GM12865 (cell line): ENCODE results near the gene PIP5K1C.

ENCODE experiments used
- DNase-seq: peaks from one replicate; pipeline ENCODE4 v3.0.0; 2010; ENCODE audit warnings: low read depth
- H3K4me3 ChIP-seq: 2 replicates; pipeline ENCODE4 v1.5.1; 2011; ENCODE audit warnings: mild to moderate bottlenecking, low read depth, low read length, control low read depth
- CTCF ChIP-seq: IDR thresholded peaks from 2 replicates; pipeline ENCODE4 v1.5.1; 2011; ENCODE audit warnings: low read length, control low read depth, low read depth, inconsistent platforms; ENCODE audit not compliant: insufficient read depth; ENCODE audit errors: missing control alignments

Gene PIP5K1C

GRCh38 chr19:3614858-3615505 lies 85.3 kb downstream of the PIP5K1C start:
- no peak for TF ChIP-seq CTCF
- no peak for DNase-seq
- H3K4me3 ChIP-seq, result no peak overlapping the region

- DNase-seq, result no peak
- TF ChIP-seq CTCF, result no peak
- H3K4me3 ChIP-seq, result no peak overlapping the region
These were observed 86.2 kb downstream of the PIP5K1C start for GRCh38 chr19:3613818-3614661.

GRCh38 chr19:3612901-3613741 lies 87.1 kb downstream of the PIP5K1C start:
- H3K4me3 ChIP-seq, result no peak overlapping the region
- no peak for TF ChIP-seq CTCF
- no peak for DNase-seq

GRCh38 chr19:3612330-3612729 lies 87.9 kb downstream of the PIP5K1C start:
- no peak for DNase-seq
- H3K4me3 ChIP-seq, result no peak overlapping the region
- TF ChIP-seq CTCF, result no peak

GRCh38 chr19:3611841-3612240 lies 88.4 kb downstream of the PIP5K1C start:
- DNase-seq, result no peak
- H3K4me3 ChIP-seq, result no peak overlapping the region
- TF ChIP-seq CTCF, result no peak

GRCh38 chr19:3610745-3611717 lies 89.2 kb downstream of the PIP5K1C start:
- H3K4me3 ChIP-seq, result no peak overlapping the region
- TF ChIP-seq CTCF, result no peak
- no peak for DNase-seq
